CD8-positive, alpha-beta memory T cell (primary cell): ENCODE results near the gene ANGPTL7. TPM values are rescaled to one million over a fixed set of nuclear protein-coding genes. Genes with fewer than 3 reads are reported as not detected.

Experiments used
- CTCF ChIA-PET: fragments of 350-600 bp; sonication (Branson Sonifier 250); formaldehyde crosslinking; loops from one replicate; lab custom pipeline; 2021; ENCODE audit warnings: antibody characterized with exemption; lab: Charles Lee
- POLR2A ChIA-PET: fragments of 350-600 bp; sonication (Branson Sonifier 250); formaldehyde crosslinking; loops from one replicate; lab custom pipeline; 2021; ENCODE audit warnings: antibody characterized with exemption; lab: Charles Lee
- DNase-seq, 5 donors: peaks; one replicate each; pipeline versions ENCODE4 v3.0.0 to v3.0.0-alpha.2; 2020 to 2022; ENCODE audit warnings: mixed read lengths in 1 of 5
- H3K27ac ChIP-seq: one replicate; pipeline ENCODE4 v1.7.0; 2013; ENCODE audit warnings: low read depth, mild to moderate bottlenecking, low read length, moderate library complexity
- H3K27me3 ChIP-seq: 2 replicates; pipeline ENCODE4 v1.7.0; 2013; ENCODE audit warnings: low read length, mild to moderate bottlenecking; ENCODE audit not compliant: insufficient read depth, poor library complexity, severe bottlenecking
- H3K36me3 ChIP-seq: 2 replicates; pipeline ENCODE4 v1.7.0; 2013; ENCODE audit warnings: mild to moderate bottlenecking, low read length, moderate library complexity; ENCODE audit not compliant: insufficient read depth
- H3K4me1 ChIP-seq: 2 replicates; pipeline ENCODE4 v1.7.0; 2013; ENCODE audit warnings: mild to moderate bottlenecking, low read length, moderate library complexity; ENCODE audit not compliant: insufficient read depth
- H3K4me3 ChIP-seq: 2 replicates; pipeline ENCODE4 v1.7.0; 2013; ENCODE audit warnings: mild to moderate bottlenecking, low read length
- H3K9me3 ChIP-seq: 2 replicates; pipeline ENCODE4 v1.7.0; 2013; ENCODE audit warnings: mild to moderate bottlenecking, low read length
- H3K27ac Mint-ChIP-seq, 8 donors: one replicate each; pipeline ENCODE4 v1.8.0; 2020 to 2021; ENCODE audit warnings: mixed read lengths in 8 of 8, mild to moderate bottlenecking in 6 of 8, inconsistent platforms in 3 of 8, moderate library complexity in 3 of 8
- H3K27me3 Mint-ChIP-seq, 2 donors: one replicate each; pipeline ENCODE4 v1.8.0; 2020 to 2021; ENCODE audit warnings: mixed read lengths in 2 of 2, mild to moderate bottlenecking in 1 of 2, moderate library complexity in 1 of 2
- H3K36me3 Mint-ChIP-seq, 3 donors: one replicate each; pipeline ENCODE4 v1.8.0; 2020 to 2021; ENCODE audit warnings: mixed read lengths in 3 of 3, inconsistent platforms in 1 of 3, mild to moderate bottlenecking in 1 of 3
- H3K4me1 Mint-ChIP-seq, 3 donors: one replicate each; pipeline ENCODE4 v1.8.0; 2020 to 2021; ENCODE audit warnings: mixed read lengths in 3 of 3, inconsistent platforms in 1 of 3, mild to moderate bottlenecking in 1 of 3
- H3K4me3 Mint-ChIP-seq, 7 donors: one replicate each; pipeline ENCODE4 v1.8.0; 2020 to 2021; ENCODE audit warnings: mixed read lengths in 7 of 7, mild to moderate bottlenecking in 6 of 7, moderate library complexity in 4 of 7, inconsistent platforms in 2 of 7
- H3K9me3 Mint-ChIP-seq, 5 donors: one replicate each; pipeline ENCODE4 v1.8.0; 2020 to 2022; ENCODE audit warnings: mixed read lengths in 5 of 5, mild to moderate bottlenecking in 3 of 5, moderate library complexity in 2 of 5, inconsistent platforms in 1 of 5
- polyA plus RNA-seq: library from polyadenylated mRNA; unstranded; fragments of 300-500 nt; fragmentation: Illumina TruSeq; gene quantifications from one replicate; pipeline ENCODE4 v1.2.3, GENCODE V29; 2021
- total RNA-seq, 2 experiments: library from RNA; stranded (reverse); gene quantifications; one replicate each; pipeline ENCODE4 v1.2.3, GENCODE V29; 2021

ANGPTL7 gene
- total and polyA plus RNA-seq, 3 experiments from 2014 or later = not detected

DNA sequence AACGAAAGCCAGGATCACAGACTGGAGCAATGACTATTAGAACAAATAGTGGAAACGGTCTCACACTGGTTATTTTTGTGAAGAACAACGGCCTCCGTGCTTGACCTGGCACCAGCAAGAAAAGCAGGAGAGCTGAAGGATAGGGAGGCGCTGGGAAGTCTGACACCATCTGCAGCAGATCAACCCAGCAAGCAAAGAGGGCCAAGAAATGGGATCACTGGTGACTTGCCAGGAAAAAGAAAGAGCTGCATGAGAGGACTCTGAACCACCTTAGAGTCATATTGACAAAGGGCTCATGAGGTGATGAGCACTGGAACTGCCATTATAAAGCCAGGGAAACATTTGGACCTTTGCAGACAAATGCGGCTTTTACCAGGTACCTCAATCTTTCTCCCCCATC lies 48.2 kb downstream of the ANGPTL7 start:
- Histone ChIP-seq H3K4me3 (no peak overlapping the region), H3K9me3 (no peaks in the 10 kb centered on the region), H3K4me1 (no peaks in the 10 kb centered on the region), H3K36me3 (peaks cover 73% of the 10 kb centered on the region), H3K27ac (no peak overlapping the region), H3K27me3 (no peaks in the 10 kb centered on the region)
- H3K4me1 Mint-ChIP-seq = peaks cover 4 to 5% (median 5%) of the 10 kb centered on the region in 3 donors
- H3K27ac Mint-ChIP-seq = peak overlapping the region in 2 of 8 donors; percentile 26 to 69
- POLR2A ChIA-PET = no interaction called here
- CTCF ChIA-PET = interaction anchor here (1.0 to 2.9 kb wide), 2 partner anchors 200 to 404 kb away, joined by 3 to 8 read pairs; no protein-coding TSS in a partner anchor
- no peak overlapping the region for H3K4me3 Mint-ChIP-seq
- no peak for DNase-seq
- no peaks in the 10 kb centered on the region for H3K27me3 Mint-ChIP-seq
- H3K9me3 Mint-ChIP-seq = no peaks in the 10 kb centered on the region
- H3K36me3 Mint-ChIP-seq = peaks cover 14 to 81% (median 20%) of the 10 kb centered on the region in 3 donors

DNA sequence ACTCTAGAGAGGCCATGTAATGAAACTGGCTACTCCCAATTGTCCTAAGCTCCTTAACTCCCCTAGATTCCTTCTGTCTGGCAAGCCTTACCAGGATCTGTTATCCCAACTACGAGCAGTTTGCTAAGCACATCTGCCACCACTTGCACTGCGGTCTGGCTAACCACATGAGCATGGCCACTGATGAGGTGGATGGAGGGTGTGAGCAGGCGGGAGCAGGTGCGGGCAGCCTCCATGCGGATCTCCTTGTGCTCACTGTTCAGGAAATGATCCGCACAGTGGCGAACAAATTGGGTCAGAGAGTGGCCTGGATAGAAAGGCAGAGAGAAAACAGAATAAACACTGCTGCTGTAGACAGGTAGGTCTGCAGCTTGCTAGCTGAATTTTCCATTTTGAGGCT lies 49.2 kb downstream of the ANGPTL7 start:
- peaks cover 77% of the 10 kb centered on the region for H3K36me3 ChIP-seq
- ChIA-PET CTCF (interaction anchor here (1.0 to 2.9 kb wide), 2 partner anchors 201 to 404 kb away, joined by 3 to 8 read pairs; no protein-coding TSS in a partner anchor), POLR2A (interaction anchor here (0.5 kb wide), 1 partner anchor 427 kb away, joined by 3 read pairs; no protein-coding TSS in a partner anchor)
- H3K27me3 ChIP-seq = no peaks in the 10 kb centered on the region
- Mint-ChIP-seq H3K27ac (peak overlapping the region in 1 of 8 donors; percentile 54), H3K4me1 (peaks cover 4 to 5% (median 5%) of the 10 kb centered on the region in 3 donors), H3K36me3 (peaks cover 14 to 83% (median 16%) of the 10 kb centered on the region in 3 donors), H3K27me3 (no peaks in the 10 kb centered on the region), H3K4me3 (no peak overlapping the region), H3K9me3 (no peaks in the 10 kb centered on the region)
- H3K4me1 ChIP-seq = no peaks in the 10 kb centered on the region
- H3K9me3 ChIP-seq = no peaks in the 10 kb centered on the region
- no peak overlapping the region for H3K27ac ChIP-seq
- DNase-seq = no peak
- no peak overlapping the region for H3K4me3 ChIP-seq

- POLR2A ChIA-PET = no interaction called here
- Histone ChIP-seq H3K4me1 (no peaks in the 10 kb centered on the region), H3K27me3 (no peaks in the 10 kb centered on the region), H3K9me3 (no peaks in the 10 kb centered on the region), H3K27ac (no peak overlapping the region), H3K36me3 (peaks cover 44% of the 10 kb centered on the region), H3K4me3 (no peak overlapping the region)
- CTCF ChIA-PET = interaction anchor here (1.5 to 2.0 kb wide), 2 partner anchors 11 to 208 kb away, joined by 4 to 6 read pairs; no protein-coding TSS in a partner anchor
- Mint-ChIP-seq H3K4me1 (peaks cover 27 to 37% (median 29%) of the 10 kb centered on the region in 3 donors), H3K36me3 (peaks cover 5 to 72% (median 16%) of the 10 kb centered on the region in 3 donors), H3K4me3 (peak overlapping the region in 2 of 7 donors; percentile 35 to 47), H3K27me3 (no peaks in the 10 kb centered on the region), H3K27ac (peak overlapping the region in 7 of 8 donors; percentile 85 to 100 (median 95)), H3K9me3 (no peaks in the 10 kb centered on the region)
- DNase-seq = no peak
Measured at GRCh38 chr1:11245248-11245647, 56.1 kb downstream of the ANGPTL7 start.

Other genes starting within 250 kb of the ANGPTL7 start
- gene TARDBP, start 176.7 kb upstream of the ANGPTL7 start, total RNA-seq = 100 to 1,000 TPM; 215 to 239 TPM
- 74.5 TPM for gene TARDBP, start 176.7 kb upstream of the ANGPTL7 start, polyA plus RNA-seq
- gene MASP2, start 142.1 kb upstream of the ANGPTL7 start, total RNA-seq = under 1 TPM; 0.18 to 0.20 TPM
- not detected for gene MASP2, start 142.1 kb upstream of the ANGPTL7 start, polyA plus RNA-seq
- 100 to 1,000 TPM; 423 to 438 TPM for gene SRM, start 129.3 kb upstream of the ANGPTL7 start, total RNA-seq
- 169 TPM for gene SRM, start 129.3 kb upstream of the ANGPTL7 start, polyA plus RNA-seq
- 10 to 100 TPM; 92.9 to 94.0 TPM for gene EXOSC10, start 89.5 kb upstream of the ANGPTL7 start, total RNA-seq
- 46.4 TPM for gene EXOSC10, start 89.5 kb upstream of the ANGPTL7 start, polyA plus RNA-seq
- 10 to 100 TPM; 53.9 to 55.2 TPM for gene MTOR, start 73.2 kb downstream of the ANGPTL7 start, total RNA-seq
- gene MTOR, start 73.2 kb downstream of the ANGPTL7 start, polyA plus RNA-seq = 8.0 TPM
- gene UBIAD1, start 83.8 kb downstream of the ANGPTL7 start, total RNA-seq = 10 to 100 TPM; 35.7 to 41.8 TPM
- 31.4 TPM for gene UBIAD1, start 83.8 kb downstream of the ANGPTL7 start, polyA plus RNA-seq